NCI-H2196 (cell line): ENCODE results near the gene GPRIN2.
A peak's percentile ranks its signal among the peaks of the same experiment; 100 is the strongest.
"Not testable (repeated sequence)": the region's sequence is repeated elsewhere in the genome, so short reads cannot be mapped to it uniquely, and the experiment has no call there.

Experiments
- DNase-seq: peaks from one replicate; lab custom pipeline; 2025; ENCODE audit not compliant: unreplicated experiment; lab: John Stamatoyannopoulos, UW

Gene GPRIN2

DNA sequence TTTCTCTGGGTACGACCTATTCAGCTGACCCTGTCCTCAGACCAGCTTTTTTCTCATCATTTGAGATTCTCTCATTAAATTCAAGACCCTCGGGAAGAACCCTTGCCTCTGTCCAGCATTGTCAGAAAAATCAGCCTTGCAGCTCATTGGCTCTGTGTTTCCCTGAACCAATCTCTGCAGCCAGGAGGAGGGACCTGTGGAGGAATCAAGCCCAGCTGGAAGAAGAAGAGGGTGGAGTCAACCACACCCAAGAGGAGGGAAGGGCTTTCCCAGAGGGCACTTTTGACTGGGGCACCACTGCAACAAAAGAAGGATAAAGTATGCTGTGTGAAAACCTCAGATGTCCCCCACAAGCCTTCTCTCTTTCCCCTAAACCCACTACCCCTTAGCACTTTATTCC, 14.2 kb upstream of the GPRIN2 start:
- not testable (repeated sequence) for DNase-seq

DNA sequence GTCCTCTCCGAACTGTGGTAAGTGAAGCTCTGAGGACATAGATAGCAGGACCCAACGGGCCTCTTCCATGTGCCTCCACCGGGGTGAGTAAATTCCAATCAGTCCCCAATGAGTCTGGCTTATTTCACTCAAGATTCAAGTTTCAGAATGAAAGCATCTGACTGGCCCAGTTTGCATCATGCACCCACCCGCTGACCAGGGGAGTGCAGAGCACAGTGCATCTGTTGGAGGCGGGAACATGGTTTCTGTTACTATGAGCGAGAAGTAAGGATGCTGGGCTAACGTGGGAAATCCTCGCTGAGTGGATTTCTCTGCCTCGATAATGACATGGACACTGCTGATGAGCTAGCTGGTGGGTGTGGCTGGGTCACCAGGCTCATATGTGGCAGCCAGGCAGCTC, 10.7 kb upstream of the GPRIN2 start:
- DNase-seq: not testable (repeated sequence)

DNA sequence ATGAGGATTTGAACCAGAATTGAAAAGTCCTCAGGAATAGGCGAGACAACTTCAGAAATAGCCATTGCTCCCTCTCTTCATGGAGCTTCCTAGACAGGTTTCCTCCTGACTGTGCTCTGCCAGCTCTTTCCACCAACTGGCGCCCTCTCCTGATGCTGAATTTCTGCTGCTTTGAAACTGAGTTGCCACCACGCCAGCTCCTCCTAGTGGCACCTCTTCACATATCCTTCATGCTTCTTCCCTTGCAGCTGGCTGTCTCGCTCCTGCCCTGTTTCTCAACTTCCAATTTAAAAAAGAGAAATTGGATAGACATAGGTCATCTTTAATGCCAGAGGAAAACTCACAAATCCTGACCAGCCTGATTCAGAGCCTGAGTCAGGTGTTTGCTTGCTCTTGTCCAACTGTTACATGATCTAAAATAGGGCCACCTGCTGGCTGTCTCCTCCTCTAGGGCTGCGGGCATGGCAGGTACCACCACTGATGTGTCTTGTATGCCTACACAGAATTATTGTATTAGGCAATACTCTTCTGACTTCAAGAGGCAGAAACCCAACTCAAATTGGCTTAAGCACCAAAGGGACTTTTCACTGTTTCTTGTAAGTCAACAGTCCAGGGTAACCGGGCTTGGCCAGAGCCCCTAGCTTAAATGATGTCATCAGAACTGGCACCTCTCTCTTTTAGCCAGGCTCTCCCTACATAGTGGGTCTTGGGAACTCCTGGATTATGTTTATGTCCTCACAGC, 9.3 kb upstream of the GPRIN2 start:
- DNase-seq: peak; percentile 29

DNA sequence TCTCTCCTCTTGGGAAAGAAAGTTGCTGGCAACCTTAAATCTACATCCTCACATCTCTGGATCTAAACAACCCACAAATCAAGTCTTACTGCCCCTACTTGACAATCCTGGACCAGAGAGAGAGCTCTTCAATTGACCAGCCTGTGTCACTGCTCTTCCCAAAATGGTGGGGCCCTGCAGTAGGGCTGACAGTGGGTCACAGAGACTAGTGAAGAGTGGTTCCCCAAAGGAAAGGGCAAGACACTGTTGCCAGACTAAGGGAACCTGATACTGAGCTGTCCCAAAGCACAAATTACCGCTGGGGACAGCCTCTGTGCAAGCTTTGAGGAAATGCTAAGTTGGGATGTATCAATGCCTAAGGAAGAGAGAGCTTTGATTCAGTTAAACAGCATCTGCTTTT, 4.5 kb upstream of the GPRIN2 start:
- DNase-seq: no peak

DNA sequence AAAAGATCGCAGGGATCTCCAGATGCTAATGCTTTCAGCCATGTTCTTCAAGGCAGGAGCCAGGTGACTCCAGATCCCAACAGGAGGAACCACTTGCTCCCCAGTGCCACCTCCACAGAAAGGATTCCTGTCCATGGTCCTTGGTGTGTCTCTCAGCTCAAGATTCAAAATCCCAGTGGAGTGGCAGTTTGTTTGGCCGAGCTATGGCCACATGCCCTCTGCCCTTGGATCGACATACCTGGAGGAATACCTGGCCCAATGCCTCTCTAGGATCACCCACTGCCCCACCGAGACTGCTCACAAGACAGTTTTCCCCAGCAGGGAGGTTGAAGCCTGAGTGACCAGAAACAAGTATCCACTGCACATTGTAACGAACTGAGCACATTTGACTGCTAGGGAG, 3.9 kb upstream of the GPRIN2 start:
- DNase-seq: no peak

DNA sequence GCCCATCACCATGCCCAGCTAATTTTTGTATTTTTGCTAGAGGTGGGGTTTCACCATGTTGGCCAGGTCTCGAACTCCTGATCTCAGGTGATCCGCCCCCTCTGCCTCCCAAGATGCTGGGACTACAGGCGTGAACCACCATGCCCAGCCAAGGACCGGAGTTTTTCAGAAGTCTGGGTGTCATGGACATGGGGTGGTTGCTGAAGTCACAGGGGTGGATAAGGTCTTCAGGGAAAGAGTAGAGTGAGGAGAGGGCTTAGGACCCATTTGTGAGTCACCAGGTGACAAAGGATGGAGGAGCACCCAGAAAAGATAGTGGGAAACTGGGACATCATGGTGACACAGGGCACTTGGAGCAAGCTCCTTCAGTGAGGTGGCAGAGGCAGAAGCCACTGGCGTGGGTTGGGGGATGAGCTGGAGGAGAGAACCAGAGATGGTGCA, 2.8 kb upstream of the GPRIN2 start:
- no peak for DNase-seq

DNA sequence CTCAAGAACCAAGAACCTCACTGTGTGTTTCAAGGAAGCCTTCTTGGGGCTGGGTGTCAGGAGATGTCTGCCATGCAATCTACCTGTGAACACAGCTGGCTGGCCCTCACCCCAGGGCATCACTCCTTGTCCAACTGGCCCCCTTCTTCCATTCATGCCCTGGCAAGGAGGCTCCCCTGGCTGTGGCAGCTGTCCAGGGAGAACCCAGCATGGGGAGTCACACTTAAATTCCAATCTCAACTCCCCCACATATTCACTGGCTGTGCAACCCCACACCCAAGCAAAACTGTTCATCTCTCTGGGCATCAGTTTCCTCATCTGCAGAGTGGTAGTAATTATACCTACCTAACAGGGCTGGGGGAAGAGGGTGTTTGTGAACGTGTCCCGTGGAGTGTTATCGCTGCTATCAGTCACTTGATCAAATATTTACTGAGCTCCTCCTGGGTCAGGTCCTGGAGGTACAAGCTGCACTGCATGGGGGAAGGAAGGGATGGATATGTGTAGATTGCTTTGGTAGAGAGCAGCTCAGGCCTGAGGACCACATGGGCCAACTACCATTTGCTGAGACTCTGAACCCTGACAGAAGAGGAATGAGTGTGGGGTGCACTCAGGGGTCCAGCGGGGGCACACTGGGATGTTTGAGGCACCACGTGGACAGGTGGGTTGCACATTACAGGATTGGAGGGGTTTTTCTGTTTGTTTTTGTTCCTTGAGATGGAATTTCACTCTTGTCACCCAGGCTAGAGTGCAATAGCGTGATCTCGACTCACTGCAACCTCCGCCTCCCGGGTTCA, 2.1 kb upstream of the GPRIN2 start:
- no peak for DNase-seq

DNA sequence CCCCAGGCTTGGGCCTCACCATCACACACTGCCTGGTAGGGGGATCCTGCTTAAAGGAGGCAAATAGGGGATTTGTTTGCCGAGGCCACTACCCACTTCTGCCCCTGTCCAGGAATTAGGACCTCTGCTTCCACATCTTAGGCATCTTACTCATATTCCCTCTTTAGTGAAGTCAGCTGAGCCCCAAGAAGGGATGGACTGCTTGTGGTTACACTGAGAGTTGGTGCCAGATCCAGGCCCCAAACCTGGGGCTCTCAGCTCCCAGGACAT, 1.6 kb upstream of the GPRIN2 start:
- DNase-seq: no peak

DNA sequence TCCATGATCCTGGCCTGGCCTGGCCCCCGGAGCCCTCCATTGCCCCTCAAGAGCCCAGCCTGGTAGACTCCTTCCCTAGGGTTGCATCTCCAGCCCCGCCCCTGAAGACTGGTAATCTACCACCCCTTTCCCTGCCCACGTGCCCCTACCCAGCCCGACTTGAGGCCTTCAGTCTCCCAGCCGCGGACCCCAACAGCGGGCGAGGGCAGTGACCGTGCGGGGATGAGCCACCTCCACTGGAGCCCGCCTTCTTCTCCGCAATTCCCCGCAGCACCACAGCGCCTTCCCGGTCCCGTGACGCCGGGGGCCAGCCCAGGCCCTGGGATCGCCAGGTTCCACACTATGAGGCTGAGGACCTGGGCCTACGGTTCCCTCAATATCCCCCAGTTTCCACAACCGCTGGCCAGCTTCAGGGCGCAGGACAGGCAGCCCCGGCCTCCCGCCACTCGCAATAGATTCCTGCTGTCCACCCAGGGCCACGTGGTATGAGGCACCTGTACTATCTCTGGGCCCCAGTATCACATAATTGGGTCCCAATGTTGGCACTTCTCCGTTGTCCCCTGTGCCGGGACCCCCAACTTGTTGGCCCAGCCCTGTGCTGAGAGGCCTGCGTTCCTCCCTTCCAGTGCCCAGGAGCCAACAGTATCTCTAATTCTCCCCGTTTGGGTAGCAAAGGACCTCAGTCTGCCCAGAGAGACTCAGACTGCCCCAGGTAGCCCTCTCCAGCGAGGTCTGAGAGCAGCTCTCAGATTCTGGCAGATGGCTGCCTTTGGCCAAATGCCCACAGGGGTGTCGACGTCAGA, 1.1 kb upstream of the GPRIN2 start:
- no peak for DNase-seq

DNA sequence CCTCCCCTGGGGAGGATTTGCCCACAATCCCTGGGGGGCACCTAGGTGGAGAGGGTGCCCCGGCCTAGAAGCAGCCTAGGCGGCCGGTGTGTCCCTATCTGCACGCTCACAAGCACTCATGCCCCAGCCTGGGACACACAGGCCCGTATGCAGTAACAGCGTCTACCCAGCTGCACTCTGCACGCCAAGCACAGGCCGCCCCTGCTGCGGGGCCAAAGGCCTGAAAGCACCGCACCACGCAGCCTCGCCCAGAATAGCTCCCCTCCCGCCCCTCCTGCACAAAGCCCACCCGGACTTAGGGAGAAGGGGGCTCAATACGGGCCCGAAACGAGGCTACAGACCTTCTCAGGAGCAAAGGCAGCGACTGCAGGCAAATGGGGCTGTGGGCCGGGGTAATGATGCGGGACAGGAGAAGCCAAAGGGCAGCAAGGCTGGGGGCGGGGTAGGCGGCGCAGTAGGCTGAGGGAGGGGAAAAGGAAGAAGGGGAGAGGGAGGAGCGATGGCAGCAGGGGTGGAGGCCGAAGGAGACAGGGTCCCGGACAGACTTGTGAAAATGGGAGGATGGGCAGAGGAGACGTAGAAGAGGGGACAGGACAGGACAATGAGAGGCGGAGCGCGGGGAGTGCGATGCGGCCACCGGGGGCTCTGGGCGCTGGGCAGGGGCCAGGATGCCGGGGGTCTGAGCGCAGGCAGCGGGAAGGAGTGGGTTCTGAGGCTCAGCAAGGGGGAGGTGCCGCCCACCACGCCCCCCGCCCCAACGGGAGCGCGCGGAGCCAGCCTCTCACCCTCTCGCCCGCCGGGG, 544 bp downstream of the GPRIN2 start:
- no peak for DNase-seq

DNA sequence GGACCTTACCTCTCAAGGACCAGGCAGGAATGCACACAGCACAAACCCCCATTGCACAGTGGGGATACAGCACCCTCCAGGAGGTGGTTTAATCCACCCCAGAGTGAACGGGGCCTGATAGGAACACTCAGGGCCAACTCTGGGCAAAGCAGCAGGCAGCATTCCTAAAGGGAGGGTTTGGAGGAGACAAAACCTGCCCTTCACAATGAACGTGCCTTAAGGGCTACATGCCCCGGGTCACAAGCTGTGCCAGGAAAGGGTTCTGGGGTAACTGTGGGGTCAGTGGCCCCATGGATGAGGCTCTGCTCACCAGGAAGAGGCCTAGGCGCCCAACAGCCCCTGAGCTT, 1.1 kb downstream of the GPRIN2 start:
- DNase-seq: no peak

DNA sequence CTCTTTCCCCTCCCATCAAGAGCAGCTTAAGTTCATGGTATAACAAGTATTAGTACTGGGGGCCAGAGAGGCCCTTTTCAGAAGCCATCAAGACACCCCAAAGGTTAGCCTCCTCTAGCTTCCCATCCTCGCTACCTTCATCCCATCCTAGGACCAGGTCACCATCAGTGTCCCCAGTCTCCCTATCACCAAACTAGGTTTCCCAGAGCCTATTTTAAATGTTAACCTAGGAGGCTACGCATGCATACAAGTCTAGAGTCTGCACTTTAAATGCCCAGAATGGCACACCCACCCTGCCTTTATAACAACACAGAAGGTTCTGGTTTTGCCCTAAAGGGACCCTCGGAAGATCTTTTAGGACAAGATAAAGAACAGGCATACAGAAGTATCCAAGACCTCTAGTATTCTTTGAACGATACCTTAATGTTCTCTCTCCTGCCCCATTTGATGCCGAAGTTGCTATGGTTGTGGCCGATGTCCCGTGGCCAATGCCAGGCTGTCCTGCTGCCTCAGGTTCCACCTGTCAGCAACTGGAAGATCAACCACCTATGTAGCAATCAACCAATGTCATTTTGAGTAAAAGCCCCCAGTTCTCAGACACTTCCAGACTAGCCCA, 2.2 kb downstream of the GPRIN2 start:
- no peak for DNase-seq

DNA sequence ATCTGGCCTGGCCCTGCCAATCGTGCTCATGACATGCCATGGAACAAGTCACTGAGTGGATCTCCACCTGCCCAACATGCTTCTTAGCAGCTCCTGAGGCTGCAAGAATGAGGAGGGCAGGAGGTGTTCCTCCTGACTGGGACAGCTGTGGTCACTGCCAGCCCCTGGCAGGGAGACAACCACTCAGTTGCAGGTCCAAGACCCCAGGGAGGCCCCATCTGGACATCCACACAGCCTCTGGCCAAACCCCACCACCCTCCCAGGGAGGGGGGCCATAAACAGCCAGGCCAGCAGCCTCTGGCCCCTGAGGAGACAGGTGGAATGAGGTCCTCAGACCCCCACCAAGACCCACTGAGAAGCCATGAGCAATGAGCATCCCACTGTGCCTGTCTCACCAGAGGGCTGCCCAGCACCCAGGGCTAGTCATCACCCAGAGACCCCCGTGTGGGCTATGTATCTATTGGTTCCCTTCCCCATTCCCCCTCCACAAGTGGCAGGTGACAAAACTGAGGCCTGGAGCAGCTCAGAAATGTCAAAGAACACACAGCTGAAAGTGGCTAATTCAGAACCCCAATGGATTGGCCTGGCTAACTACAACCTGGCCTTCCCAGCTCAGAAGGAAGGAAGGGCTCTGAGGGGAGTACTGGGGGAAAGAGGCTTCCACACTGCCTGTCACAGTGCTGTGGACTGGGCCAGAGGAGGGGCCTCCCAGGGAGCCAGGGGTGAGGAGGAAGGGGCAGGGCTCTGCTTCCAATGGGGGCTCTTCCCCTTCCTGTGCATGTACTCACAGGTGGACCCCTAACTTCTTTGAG, 3.0 kb downstream of the GPRIN2 start:
- DNase-seq: no peak

DNA sequence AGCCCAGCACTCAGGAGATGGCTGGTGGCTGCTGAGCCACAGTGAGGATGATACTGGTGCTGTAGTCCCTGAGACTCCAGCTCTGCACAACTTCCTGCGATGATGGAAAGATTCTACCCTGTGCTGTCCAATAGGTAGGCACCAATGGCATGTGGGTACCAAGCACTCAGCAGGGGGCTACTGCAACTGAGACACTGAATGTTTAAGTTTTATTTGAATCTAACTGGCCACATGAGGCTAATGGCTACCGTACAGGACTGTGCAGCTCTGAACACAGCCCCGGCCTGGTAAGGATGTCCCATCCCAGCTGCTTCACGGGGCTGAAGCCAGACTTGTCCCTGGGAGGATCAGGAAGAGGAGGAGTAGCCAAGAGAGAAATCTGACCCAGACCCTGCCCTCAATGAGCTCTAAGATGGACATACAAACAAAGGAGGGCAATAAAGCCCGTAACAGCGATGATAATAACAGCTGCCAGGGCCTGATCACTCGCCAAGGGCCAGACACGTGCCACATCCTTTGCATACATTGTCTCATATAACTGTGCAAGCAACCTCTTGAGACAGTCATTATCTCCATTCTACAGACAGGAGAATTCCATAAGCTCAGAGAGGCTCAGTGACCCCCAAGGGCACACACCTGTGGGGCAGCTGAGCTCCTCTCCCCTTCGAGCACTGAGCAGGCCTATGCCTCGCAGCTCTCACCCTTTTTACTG, 3.8 kb downstream of the GPRIN2 start:
- peak; percentile 66 for DNase-seq

DNA sequence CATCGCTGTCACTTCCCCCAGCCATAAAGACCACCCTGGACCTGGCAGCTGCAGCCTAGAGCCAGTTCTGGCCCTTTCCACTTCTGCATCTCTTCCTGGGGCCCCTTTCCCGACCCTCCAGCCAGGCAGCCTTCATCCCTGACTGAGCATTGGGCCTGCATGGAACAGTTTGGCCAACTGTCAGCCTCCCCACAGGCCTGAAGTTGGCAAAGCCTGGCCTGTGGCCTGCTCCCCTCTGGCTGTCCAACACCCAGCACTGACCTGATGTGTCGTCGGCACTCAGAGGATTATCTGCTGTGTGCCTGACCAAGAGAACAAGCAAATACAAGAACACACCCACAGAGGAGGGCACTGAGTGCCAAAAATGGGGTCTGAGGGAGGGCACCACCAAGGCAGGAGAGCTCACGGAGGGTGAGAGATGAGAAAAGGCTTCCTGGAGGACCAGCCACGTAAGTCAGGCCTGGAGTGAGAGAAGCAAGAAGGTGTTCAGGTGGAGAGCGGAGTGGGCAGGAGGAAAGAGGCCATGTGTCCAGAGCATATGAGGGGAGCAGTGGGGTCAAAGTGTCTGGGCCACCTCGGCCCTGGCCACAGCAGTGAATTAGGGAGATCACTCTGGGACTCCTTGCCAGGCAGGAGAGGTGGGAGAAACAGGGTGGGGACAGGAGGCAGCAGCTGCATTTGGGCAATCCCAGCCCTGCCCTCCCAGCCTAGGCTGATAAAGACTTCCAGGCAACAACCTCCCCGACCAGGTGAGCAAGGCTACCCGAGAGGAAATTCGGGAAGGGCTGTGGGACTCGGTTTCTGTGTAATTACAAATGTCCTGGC, 4.5 kb downstream of the GPRIN2 start:
- DNase-seq: no peak

DNA sequence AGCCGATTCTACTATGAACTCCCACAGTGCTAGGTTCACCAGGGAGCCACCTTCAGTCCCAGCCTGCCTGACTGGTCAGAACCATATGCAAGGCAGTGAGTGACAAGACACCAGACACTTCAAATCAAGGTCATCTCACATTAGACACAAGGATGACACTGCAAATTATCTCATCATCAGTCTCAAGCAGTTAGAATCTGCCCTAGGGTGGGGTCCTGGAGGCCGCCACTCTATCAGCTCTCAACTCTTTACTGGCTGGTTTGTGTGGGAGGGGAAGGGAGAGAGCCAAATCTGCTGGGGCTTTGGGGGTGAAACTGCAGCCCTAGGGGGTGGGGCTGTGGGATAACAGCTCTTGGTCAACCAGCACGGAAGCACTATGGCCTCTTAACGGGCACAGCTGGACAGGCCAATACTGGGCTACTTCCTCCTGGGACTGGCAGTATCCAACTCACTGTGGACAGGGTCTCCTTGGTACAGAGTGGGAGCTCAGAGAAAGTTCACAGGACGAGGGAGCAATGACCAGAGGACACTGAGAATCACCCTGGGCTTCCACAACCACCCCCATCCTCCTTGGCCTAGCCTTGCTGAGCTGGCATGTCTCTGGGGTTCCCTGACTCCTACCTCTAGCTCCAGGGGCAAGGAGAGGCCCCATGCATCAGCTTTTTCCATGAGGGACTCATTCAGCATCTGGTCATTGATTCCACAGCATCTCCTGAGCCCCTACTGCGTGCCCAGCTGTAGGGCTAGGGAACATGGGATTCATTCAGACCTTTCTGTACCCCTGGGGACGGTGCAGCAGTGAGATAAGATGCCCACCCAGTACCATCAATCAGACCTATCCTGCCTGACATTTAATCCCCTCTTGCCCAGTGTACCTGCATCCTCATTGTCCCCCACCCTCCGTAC, 5.4 kb downstream of the GPRIN2 start:
- DNase-seq: no peak

DNA sequence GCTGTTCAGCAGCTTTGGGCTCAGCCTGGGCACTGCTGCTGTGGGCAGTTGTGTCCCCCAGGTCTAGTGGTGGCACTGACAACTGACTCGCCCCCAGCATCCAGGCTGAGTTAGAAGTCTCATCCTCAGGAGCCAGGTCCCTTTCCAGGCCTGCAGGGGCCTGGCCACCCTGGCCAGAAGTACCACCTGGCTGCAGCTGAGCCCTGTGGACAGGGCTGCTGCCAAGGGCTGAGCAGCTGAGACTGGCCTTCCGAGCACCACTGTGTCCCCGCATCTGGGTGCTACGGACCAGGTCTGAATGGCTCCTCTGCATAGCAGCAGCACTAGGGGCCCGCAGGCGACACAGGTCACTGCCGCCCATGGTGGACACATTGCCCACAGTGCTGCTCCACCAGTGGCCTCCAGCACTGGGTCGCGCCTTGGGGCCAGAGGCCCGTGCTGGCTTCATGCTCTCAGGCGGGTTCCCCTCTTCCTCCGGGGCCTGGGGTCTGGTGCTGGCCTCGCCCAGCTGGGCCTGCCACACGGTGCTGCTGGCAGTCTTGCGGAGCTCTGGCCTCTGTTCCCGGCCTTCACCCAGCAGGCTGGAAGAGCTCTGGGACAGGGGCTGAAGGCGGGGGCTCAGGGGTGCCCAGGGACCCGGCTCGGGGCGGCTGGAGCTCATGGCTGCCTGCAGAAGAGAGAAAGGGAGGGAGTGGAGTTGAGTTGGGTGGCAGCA, 6.2 kb downstream of the GPRIN2 start:
- no peak for DNase-seq
